HCT116 (cell line): ENCODE data around the gene RGS11.

Experiments used
- POLR2AphosphoS5 ChIP-seq: IDR thresholded peaks from 2 replicates; pipeline ENCODE4 v1.6.1; 2011; ENCODE audit warnings: mild to moderate bottlenecking, low read depth, low read length, moderate library complexity
- TF ChIP-seq, protein P1 (sequence below), 3 experiments: fragments of 200-600 bp in 1 of 3; sonication (generic) in 1 of 3; IDR thresholded peaks in 2 of 3; conservative IDR thresholded peaks in 1 of 3; 2 replicates each; pipeline ENCODE4 v1.5.1; 2012 to 2017; ENCODE audit warnings: low read depth in 2 of 3, low read length in 2 of 3, antibody characterized with exemption in 1 of 3, borderline replicate concordance in 1 of 3, control low read depth in 1 of 3, mild to moderate bottlenecking in 1 of 3, mixed read lengths in 1 of 3, mixed run types in 1 of 3, moderate library complexity in 1 of 3; ENCODE audit not compliant: insufficient read depth in 1 of 3
- TF ChIP-seq, protein P2 (sequence below): IDR thresholded peaks from 2 replicates; pipeline ENCODE4 v1.6.1; 2012

DNA sequence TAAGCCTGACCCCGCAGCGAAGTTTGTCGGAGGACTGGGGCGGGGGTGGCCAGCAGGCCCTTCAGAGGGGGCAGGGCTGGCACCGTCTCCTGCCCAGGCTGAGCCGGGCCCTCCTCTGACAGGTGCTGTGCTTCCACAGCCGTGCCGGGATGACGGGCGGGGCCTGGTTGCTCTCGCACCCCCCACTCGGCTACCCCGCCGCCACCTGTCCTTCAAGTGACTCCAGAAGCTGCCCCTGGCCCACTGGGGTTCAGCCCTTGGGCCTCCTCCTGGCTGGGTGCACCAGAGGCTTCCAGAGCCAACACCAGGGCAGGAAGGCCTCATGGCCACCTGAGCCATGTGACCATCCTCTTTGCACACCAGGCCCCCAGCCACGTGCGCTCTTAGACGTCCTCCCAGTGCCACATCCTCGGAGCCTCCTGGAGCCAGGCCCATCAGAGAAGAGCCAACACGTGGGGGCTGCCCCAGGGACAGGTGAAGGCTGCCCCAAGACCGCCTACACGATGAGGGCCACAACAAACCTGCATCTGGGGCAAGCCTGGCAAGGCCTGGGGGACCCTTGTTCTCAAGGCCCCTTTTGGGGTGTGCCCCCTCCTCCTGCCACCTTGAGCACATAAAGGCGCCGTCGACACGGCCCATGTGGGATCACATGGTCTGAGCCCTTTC lies 14.4 kb upstream of the RGS11 start:
- TF ChIP-seq, protein P1, sequence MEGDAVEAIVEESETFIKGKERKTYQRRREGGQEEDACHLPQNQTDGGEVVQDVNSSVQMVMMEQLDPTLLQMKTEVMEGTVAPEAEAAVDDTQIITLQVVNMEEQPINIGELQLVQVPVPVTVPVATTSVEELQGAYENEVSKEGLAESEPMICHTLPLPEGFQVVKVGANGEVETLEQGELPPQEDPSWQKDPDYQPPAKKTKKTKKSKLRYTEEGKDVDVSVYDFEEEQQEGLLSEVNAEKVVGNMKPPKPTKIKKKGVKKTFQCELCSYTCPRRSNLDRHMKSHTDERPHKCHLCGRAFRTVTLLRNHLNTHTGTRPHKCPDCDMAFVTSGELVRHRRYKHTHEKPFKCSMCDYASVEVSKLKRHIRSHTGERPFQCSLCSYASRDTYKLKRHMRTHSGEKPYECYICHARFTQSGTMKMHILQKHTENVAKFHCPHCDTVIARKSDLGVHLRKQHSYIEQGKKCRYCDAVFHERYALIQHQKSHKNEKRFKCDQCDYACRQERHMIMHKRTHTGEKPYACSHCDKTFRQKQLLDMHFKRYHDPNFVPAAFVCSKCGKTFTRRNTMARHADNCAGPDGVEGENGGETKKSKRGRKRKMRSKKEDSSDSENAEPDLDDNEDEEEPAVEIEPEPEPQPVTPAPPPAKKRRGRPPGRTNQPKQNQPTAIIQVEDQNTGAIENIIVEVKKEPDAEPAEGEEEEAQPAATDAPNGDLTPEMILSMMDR (IDR thresholded peaks at IDR 0.05 in 2 of 3, conservative IDR thresholded peaks at IDR 0.05 in 1 of 3; ENCODE audit: borderline replicate concordance in 1 of 3, insufficient read depth in 1 of 3, low read depth in 2 of 3, low read length in 2 of 3) = no peak
- no peak for TF ChIP-seq POLR2AphosphoS5
- TF ChIP-seq, protein P2, sequence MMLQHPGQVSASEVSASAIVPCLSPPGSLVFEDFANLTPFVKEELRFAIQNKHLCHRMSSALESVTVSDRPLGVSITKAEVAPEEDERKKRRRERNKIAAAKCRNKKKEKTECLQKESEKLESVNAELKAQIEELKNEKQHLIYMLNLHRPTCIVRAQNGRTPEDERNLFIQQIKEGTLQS = no peak
